HL-60 (cell line): ENCODE data around the gene TMEM156.

Source experiments
- CTCF ChIP-seq: IDR thresholded peaks from one replicate; pipeline ENCODE4 v1.5.1; 2011; ENCODE audit warnings: low read length, control low read depth, inconsistent platforms; ENCODE audit not compliant: insufficient read depth
- GABPA ChIP-seq: IDR thresholded peaks from 2 replicates; pipeline ENCODE4 v1.6.1; 2012; ENCODE audit warnings: low read depth
- POLR2AphosphoS5 ChIP-seq: IDR thresholded peaks from 2 replicates; pipeline ENCODE4 v1.6.1; 2012; ENCODE audit warnings: low read depth
- SPI1 ChIP-seq: IDR thresholded peaks from 2 replicates; pipeline ENCODE4 v1.6.1; 2012; ENCODE audit warnings: low read depth, mild to moderate bottlenecking, borderline replicate concordance
- TF ChIP-seq, protein P1 (sequence below): IDR thresholded peaks from 2 replicates; pipeline ENCODE4 v1.6.1; 2012; ENCODE audit warnings: low read depth; ENCODE audit not compliant: insufficient replicate concordance

GRCh38 chr4:39056023-39056422 is 23.8 kb upstream of the TMEM156 start:
- TF ChIP-seq CTCF (no peak), POLR2AphosphoS5 (no peak), GABPA (no peak), SPI1 (no peak)
- TF ChIP-seq, protein P1, sequence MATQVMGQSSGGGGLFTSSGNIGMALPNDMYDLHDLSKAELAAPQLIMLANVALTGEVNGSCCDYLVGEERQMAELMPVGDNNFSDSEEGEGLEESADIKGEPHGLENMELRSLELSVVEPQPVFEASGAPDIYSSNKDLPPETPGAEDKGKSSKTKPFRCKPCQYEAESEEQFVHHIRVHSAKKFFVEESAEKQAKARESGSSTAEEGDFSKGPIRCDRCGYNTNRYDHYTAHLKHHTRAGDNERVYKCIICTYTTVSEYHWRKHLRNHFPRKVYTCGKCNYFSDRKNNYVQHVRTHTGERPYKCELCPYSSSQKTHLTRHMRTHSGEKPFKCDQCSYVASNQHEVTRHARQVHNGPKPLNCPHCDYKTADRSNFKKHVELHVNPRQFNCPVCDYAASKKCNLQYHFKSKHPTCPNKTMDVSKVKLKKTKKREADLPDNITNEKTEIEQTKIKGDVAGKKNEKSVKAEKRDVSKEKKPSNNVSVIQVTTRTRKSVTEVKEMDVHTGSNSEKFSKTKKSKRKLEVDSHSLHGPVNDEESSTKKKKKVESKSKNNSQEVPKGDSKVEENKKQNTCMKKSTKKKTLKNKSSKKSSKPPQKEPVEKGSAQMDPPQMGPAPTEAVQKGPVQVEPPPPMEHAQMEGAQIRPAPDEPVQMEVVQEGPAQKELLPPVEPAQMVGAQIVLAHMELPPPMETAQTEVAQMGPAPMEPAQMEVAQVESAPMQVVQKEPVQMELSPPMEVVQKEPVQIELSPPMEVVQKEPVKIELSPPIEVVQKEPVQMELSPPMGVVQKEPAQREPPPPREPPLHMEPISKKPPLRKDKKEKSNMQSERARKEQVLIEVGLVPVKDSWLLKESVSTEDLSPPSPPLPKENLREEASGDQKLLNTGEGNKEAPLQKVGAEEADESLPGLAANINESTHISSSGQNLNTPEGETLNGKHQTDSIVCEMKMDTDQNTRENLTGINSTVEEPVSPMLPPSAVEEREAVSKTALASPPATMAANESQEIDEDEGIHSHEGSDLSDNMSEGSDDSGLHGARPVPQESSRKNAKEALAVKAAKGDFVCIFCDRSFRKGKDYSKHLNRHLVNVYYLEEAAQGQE, result no peak
